ENCODE data around the gene PTPRG.

The PTPRG gene

GRCh38 chr3:61562721-61563312 is 1.4 kb downstream of the PTPRG start:
- no peak for DNase-seq (ENCODE audit: low spot score)

- no peak for DNase-seq (ENCODE audit: low spot score)
Observed at GRCh38 chr3:61563313-61564271, 2.2 kb downstream of the PTPRG start.

GRCh38 chr3:61564395-61565059 is 3.2 kb downstream of the PTPRG start:
- no peak for DNase-seq (ENCODE audit: low spot score)

DNA sequence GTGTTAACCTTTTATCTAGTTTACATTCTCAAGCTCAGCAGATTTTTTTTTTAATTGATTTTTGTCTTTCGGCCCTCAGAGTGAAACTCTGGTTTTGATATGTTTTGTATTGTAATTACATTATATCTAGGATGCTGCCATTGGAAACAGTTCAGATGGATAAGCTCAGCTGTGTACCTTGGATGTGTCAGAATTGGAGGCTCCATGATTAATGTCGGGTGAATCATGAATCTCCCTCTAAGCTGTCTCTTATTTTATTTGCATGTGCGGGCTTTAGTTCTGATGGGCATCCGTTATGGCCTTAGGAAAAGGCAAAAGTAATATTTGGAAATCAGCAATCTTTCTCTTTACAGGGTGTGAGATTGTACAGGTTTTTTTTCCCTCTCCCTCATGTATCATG is 4.2 kb downstream of the PTPRG start:
- DNase-seq (ENCODE audit: low spot score): no peak

DNA sequence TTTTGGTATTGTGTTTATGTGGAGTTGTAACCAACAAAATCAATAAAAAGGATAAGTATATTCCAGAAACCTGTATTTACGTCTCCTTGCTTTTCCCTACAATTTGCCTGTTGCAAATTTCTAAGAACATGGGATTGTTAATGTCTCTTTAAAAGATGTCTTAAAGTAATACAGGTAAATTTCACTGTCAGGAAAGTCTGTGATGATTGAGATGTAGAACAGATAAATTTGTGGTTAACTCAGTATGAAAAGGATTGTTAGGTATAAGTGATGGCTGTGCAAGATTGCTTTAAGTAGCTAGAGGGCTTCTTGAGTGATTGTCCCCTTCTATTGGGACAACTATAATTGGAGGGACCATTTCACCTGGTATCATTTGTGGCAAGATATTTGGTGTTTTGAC is 6.8 kb downstream of the PTPRG start:
- no peak for DNase-seq (ENCODE audit: low spot score)

GRCh38 chr3:61569856-61570580 is 8.6 kb downstream of the PTPRG start:
- DNase-seq (ENCODE audit: low spot score): no peak

GRCh38 chr3:61570813-61571212 is 9.4 kb downstream of the PTPRG start:
- no peak for DNase-seq (ENCODE audit: low spot score)

GRCh38 chr3:61571516-61572336 is 10.4 kb downstream of the PTPRG start:
- no peak for DNase-seq (ENCODE audit: low spot score)

DNA sequence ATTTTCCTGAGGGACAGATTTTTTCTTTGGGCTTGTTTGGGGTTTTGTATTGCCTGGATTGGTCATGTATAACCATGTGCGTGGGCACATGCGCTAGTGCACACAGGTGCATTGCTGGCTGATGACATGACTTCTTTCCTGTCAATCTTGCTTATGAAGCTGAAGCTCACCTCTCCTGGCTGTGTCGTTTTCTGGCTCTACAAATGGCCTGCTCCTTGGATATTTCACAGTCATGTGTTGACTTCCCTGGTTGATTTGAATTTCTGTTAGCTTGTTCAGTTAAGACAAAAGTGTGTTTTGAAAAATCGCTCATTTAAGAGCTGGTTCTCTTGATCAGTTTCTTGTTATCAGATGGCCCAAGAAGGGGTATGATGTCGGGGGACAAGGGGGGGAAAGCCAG is 11.5 kb downstream of the PTPRG start:
- no peak for DNase-seq (ENCODE audit: low spot score)

DNA sequence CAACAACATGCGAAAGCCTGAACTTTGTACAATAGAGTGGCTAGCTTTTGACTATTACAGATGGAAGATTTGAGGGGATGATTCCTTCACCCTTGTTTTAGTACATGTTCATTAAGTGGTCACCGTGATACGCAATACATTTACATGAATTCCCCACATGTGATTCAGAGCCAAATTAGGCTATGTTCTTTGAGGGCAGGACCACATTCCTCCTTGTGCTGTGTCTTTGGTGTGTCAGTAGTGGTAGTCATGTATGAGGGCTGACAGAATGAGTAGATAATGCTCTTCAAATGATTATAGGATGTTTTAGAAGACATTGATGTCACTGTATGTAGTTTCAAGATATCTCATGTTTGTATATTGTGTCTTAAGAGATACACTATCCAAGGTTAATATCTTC is 12.1 kb downstream of the PTPRG start:
- DNase-seq (ENCODE audit: low spot score): no peak

DNA sequence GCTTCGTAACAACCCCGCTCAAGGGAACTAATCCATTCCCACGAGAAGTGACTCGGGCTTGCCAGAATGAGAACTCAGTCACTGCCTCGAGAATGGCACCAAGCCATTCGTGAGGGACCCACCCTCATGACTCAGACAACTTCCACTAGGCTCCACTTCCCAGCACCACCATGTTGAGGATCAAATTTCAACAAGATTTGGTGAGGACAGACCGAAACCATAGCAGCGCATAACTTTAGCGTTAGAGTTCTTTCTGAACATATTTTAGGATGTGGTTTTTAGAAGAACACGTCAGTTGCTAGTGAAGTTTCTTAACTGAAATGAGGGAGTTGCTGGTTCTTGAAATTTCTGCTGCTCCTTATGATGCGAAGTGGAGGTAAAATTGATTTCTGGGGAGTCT is 13.5 kb downstream of the PTPRG start:
- no peak for DNase-seq (ENCODE audit: low spot score)

GRCh38 chr3:61575893-61576292 is 14.5 kb downstream of the PTPRG start:
- no peak for DNase-seq (ENCODE audit: low spot score)

DNA sequence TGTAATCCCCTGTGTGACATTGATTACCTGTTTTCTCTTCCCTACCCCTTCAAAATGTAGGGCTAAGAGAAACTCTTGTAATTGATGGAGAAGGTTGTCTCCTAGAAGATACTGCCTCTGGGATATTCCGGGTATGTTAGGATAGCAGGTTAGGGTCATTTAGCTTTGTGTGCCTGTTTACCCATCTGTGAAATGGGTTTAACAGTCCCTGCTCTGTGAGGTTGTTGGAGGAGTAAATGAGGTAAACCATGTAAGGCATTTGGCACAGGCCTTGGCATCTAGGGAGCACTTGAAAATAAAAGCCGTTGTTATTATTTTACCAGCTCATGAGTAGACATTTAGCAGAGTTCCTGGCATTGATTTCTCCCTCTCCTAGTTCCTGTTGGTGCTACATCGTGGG is 16.4 kb downstream of the PTPRG start:
- DNase-seq (ENCODE audit: low spot score): no peak

GRCh38 chr3:61578667-61579367 is 17.4 kb downstream of the PTPRG start:
- DNase-seq (ENCODE audit: low spot score): no peak

GRCh38 chr3:61579685-61580084 is 18.3 kb downstream of the PTPRG start:
- DNase-seq (ENCODE audit: low spot score): no peak

GRCh38 chr3:61580982-61581643 is 19.7 kb downstream of the PTPRG start:
- no peak for DNase-seq (ENCODE audit: low spot score)

GRCh38 chr3:61582287-61582686 is 20.9 kb downstream of the PTPRG start:
- DNase-seq (ENCODE audit: low spot score): no peak

DNA sequence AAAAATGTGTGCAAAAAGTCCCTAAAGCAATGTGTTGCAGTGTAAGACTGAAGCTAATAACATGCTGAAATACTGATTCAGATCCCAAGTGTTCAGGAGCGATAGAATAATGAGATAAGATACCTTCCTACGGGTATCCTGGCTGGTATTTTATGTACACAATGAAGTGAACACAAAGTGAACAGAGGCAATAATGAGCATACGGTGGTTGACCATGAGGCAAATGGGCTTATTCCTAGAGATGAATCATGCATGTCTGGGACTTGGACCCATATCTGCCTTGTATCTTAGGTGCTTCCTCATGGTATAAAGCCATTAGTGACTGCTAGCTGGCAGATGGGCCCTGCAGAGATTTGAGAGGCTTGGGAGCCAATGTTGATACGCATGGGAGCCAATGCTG is 21.5 kb downstream of the PTPRG start:
- DNase-seq (ENCODE audit: low spot score): no peak

GRCh38 chr3:61583890-61584875 is 22.8 kb downstream of the PTPRG start:
- DNase-seq (ENCODE audit: low spot score): no peak

All from activated CD4-positive, alpha-beta T cell treated with anti-CD3 and anti-CD28 coated beads, Interleukin-2, Interleukin-4, amounts not matched to agents 100 ng/mL and 50 ng/mL, durations not matched to agents 16 hours and 8 hours (primary cell).